Ovary (tissue), 9 donors: ENCODE data around the gene PIAS4. TPM values are rescaled to one million over a fixed set of nuclear protein-coding genes. Genes with fewer than 3 reads are reported as not detected.

Source experiments
- DNase-seq, 5 donors: peaks; one replicate each; pipeline ENCODE4 v3.0.0-alpha.2; 2019 to 2020
- H3K27ac ChIP-seq, 2 donors: fragments of 200-600 bp; one replicate each; pipeline versions ENCODE4 v1.5.1 to v1.8.0; 2019 to 2022
- H3K27me3 ChIP-seq: fragments of 200-600 bp; one replicate; pipeline ENCODE4 v1.8.0; 2022
- H3K36me3 ChIP-seq: fragments of 200-600 bp; sonication (generic); one replicate; pipeline ENCODE4 v1.5.1; 2019
- H3K4me1 ChIP-seq: one replicate; pipeline ENCODE4 v1.8.1; 2013; ENCODE audit warnings: mild to moderate bottlenecking, moderate library complexity; ENCODE audit not compliant: insufficient read depth
- H3K4me3 ChIP-seq: fragments of 200-600 bp; sonication (generic); one replicate; pipeline ENCODE4 v1.5.1; 2017
- H3K9me3 ChIP-seq, 2 donors: fragments of 200-600 bp in 1 of 2; sonication (generic) in 1 of 2; one replicate each; pipeline versions ENCODE4 v1.5.1 to v1.8.1; 2013 to 2019; ENCODE audit warnings: mild to moderate bottlenecking in 1 of 2, moderate library complexity in 1 of 2
- EP300 ChIP-seq: sonication (generic); formaldehyde crosslinking; IDR thresholded peaks from one replicate; pipeline ENCODE4 v1.6.1; 2017; ENCODE audit warnings: antibody characterized with exemption
- POLR2A ChIP-seq: fragments of 450-650 bp; IDR thresholded peaks from one replicate; pipeline ENCODE4 v1.6.1; 2017; ENCODE audit warnings: antibody characterized with exemption, mild to moderate bottlenecking, moderate library complexity
- WGBS, 3 donors: extraction: QIAGEN DNeasy Blood & Tissue Kit in 1 of 3; methylation state at CpG; one replicate each; pipeline versions ENCODE4 v1.1.5 to v1.1.7; 2013 to 2017; 5-methylcytosine and 5-hydroxymethylcytosine counted together
- intact Hi-C, 4 donors: fragments of 100-400 bp; cut with DNase I; formaldehyde crosslinking; loops; one replicate each; pipeline versions ENCODE4 v1.11.0 to v1.15.1; 2022 to 2023
- polyA plus RNA-seq, 2 donors: library from polyadenylated mRNA; stranded (reverse); fragments of 200-250 nt in 1 of 2; fragments of 350-450 nt in 1 of 2; fragmentation: Illumina TruSeq in 1 of 2; extraction: RNeasy Lipid Tissue Mini Kit (QIAGEN cat#74804) in 1 of 2; gene quantifications; one replicate each; pipeline ENCODE4 v1.2.3, GENCODE V29; 2013 to 2014
- total RNA-seq, 7 donors: library from RNA; depleted of rRNA in 2 of 7; stranded (reverse); fragments of >200 nt in 2 of 7; fragmentation: NEBNext Ultra II Directional in 3 of 7; extraction: Animal tissue kit (Norgen Biotek cat#: 25700) in 3 of 7; gene quantifications; one replicate each; pipeline versions ENCODE4 v1.1.0 to v1.2.4, GENCODE V29; 2016 to 2023
- TF ChIP-seq, protein P1 (sequence below), 3 donors: fragments of 450-650 bp in 2 of 3; fragments of 200-600 bp in 1 of 3; IDR thresholded peaks; one replicate each; pipeline versions ENCODE4 v1.5.1 to v1.8.0; 2016 to 2022; ENCODE audit warnings: antibody characterized with exemption in 3 of 3, mild to moderate bottlenecking in 1 of 3
- donor health status: DM: no; HTN: no; CAD: no; lungs with moderate emphysema.
- donor health status: DM: no; HTN: no; CAD: no.
- donor health status: Bipolar disorder and iron deficiency.
- donor health status: DM: yes; HTN: yes; CAD: no.
- donor health status: DM: no; HTN: no; CAD: no.
- donor health status: DM: yes; HTN: yes; CAD: no.

Gene PIAS4
- total and polyA plus RNA-seq, 9 donors = 5.2 to 29.7 (median 21.3) TPM

GRCh38 chr19:3970313-3970807, 37.2 kb upstream of the PIAS4 start:
- intact Hi-C loops = no loop called here
- peaks cover 11% of the 10 kb centered on the region for H3K4me1 ChIP-seq
- DNase-seq = no peak
- no peaks in the 10 kb centered on the region for H3K36me3 ChIP-seq
- peak overlapping the region; percentile 78 to 84 for H3K27ac ChIP-seq
- TF ChIP-seq POLR2A (no peak), EP300 (no peak)
- TF ChIP-seq, protein P1, sequence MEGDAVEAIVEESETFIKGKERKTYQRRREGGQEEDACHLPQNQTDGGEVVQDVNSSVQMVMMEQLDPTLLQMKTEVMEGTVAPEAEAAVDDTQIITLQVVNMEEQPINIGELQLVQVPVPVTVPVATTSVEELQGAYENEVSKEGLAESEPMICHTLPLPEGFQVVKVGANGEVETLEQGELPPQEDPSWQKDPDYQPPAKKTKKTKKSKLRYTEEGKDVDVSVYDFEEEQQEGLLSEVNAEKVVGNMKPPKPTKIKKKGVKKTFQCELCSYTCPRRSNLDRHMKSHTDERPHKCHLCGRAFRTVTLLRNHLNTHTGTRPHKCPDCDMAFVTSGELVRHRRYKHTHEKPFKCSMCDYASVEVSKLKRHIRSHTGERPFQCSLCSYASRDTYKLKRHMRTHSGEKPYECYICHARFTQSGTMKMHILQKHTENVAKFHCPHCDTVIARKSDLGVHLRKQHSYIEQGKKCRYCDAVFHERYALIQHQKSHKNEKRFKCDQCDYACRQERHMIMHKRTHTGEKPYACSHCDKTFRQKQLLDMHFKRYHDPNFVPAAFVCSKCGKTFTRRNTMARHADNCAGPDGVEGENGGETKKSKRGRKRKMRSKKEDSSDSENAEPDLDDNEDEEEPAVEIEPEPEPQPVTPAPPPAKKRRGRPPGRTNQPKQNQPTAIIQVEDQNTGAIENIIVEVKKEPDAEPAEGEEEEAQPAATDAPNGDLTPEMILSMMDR (IDR thresholded peaks at IDR 0.05) = no peak
- no peaks in the 10 kb centered on the region for H3K27me3 ChIP-seq
- H3K4me3 ChIP-seq = peak overlapping the region; percentile 99
- 0% methylated on average over 21 to 22 of the region's 22 CpGs for WGBS, 3 donors
- no peaks in the 10 kb centered on the region for H3K9me3 ChIP-seq

DNA sequence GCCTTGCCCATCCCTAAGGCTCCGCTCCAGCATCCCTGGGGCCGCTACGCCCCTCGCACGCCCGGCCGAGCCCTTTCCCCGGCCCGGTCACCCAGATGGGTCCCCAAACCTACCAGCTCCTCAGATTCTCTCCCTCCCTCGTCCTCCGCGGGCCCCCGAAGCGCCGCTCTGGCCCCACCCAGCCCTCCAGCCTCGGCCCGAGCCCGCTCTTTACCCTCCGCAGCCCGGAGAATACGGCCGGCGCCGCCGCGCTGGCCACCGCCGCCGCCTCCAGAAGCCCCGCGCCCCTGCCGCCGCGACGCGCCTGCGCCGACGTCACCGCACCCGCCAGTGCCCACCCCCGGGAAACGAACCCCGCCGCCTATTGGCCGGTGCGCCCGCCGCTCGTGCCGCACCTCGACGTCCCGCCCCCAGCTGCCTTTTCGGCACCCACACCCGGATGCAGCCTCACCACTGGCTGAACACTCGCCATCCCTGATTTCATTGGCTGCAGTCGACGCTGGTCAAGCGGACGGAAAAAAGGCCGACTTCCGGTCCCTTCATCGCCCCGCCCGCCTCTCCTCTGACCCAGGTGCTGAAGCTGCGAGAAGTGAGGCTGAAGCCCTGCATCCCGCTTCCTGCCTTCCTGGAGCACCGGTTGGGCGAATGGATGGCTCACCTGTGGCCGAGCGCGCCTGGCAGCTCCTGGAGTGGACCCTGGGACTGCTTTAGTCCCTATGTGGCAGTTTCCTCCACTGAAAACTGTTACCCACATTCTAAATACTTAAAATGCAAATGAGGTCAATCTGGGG, 36.5 kb upstream of the PIAS4 start, which contains the start of gene DAPK3:
TSS of gene DAPK3 (minus strand) at position 292 of the 791 bp plus-strand sequence. CDS start 1,364 bp downstream, outside the sequence.
- intact Hi-C loops = no loop called here
- Histone ChIP-seq H3K9me3 (no peaks in the 10 kb centered on the region), H3K27ac (peak within 1 kb of the TSS; percentile 78 to 84), H3K4me3 (peak within 1 kb of the TSS; percentile 99), H3K36me3 (no peaks in the 10 kb centered on the region), H3K27me3 (no peaks in the 10 kb centered on the region), H3K4me1 (peaks cover 10% of the 10 kb centered on the region)
- TF ChIP-seq, protein P1 (IDR thresholded peaks at IDR 0.05) = peak in 2 of 3 donors; percentile 26 to 53
- TF ChIP-seq EP300 (no peak), POLR2A (peak; percentile 96)
- 0 to 1% (median 1%) methylated on average over 62 to 73 of the region's 73 CpGs for WGBS, 3 donors
- peak; percentile 97 to 99 (median 98) for DNase-seq

GRCh38 chr19:3975144-3975543, 32.4 kb upstream of the PIAS4 start:
- Histone ChIP-seq H3K27me3 (no peaks in the 10 kb centered on the region), H3K4me3 (no peak overlapping the region), H3K4me1 (no peaks in the 10 kb centered on the region), H3K9me3 (no peaks in the 10 kb centered on the region), H3K27ac (no peak overlapping the region), H3K36me3 (no peaks in the 10 kb centered on the region)
- intact Hi-C loops = no loop called here
- DNase-seq = peak in 2 of 5 donors; percentile 24 to 36
- 68 to 78% (median 74%) methylated on average over 8 of the region's 8 CpGs for WGBS, 3 donors
- TF ChIP-seq, protein P1 (IDR thresholded peaks at IDR 0.05) = no peak
- TF ChIP-seq EP300 (no peak), POLR2A (no peak)

DNA sequence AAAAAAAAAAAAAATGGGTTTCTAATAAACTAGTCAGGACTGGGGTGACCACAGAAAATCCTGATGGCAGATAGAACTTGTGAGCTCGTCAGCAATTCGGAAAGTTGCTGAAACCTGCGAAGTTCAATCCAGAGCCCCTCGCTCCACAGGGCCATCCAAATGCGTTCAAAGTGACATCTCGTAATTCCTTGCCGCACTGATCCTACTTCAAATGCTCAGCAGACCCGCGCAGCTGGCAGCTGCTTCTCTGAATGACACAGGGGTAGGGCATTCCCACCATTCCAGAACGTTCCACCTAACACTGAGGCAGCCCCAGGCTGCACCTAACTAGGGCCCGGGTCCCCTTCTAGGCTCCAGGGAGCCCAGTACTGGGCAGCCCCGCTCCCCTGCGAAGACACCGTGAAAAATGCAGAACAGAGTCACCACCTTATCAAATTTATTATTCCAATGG, 31.9 kb upstream of the PIAS4 start:
- Histone ChIP-seq H3K36me3 (no peaks in the 10 kb centered on the region), H3K27ac (no peak overlapping the region), H3K4me1 (no peaks in the 10 kb centered on the region), H3K27me3 (no peaks in the 10 kb centered on the region), H3K4me3 (no peak overlapping the region), H3K9me3 (no peaks in the 10 kb centered on the region)
- TF ChIP-seq EP300 (no peak), POLR2A (no peak)
- TF ChIP-seq, protein P1 (IDR thresholded peaks at IDR 0.05) = no peak
- DNase-seq = peak in 3 of 5 donors; percentile 24 to 43 (median 32)
- 70 to 81% (median 71%) methylated on average over 14 of the region's 14 CpGs for WGBS, 3 donors
- intact Hi-C loops = no loop called here
